Lower leg skin (tissue), 4 donors: Measurements from ENCODE around the gene SAMMSON. TPM values are rescaled to one million over a fixed set of nuclear protein-coding genes. Genes with fewer than 3 reads are reported as not detected.

ENCODE experiments used
- DNase-seq, 2 donors: peaks; one replicate each; pipeline ENCODE4 v3.0.0-alpha.2; 2019; ENCODE audit warnings: low spot score in 2 of 2
- H3K4me3 ChIP-seq: fragments of 200-600 bp; sonication (generic); 2 replicates; pipeline ENCODE4 v1.5.1; 2017; ENCODE audit warnings: mild to moderate bottlenecking, low read depth; ENCODE audit not compliant: poor library complexity, severe bottlenecking
- POLR2A ChIP-seq, 2 donors: fragments of 450-650 bp; IDR thresholded peaks; one replicate each; pipeline ENCODE4 v1.6.1; 2016 to 2017; ENCODE audit warnings: antibody characterized with exemption in 2 of 2, mild to moderate bottlenecking in 1 of 2, moderate library complexity in 1 of 2
- WGBS, 2 donors: methylation state at CpG; one replicate each; pipeline ENCODE4 v1.1.5; 2018; 5-methylcytosine and 5-hydroxymethylcytosine counted together
- intact Hi-C: fragments of 100-400 bp; cut with DNase I; formaldehyde crosslinking; loops from one replicate; pipeline ENCODE4 v1.15.0; 2023; ENCODE audit warnings: low total_unique reads
- total RNA-seq, 4 donors: library from RNA; depleted of rRNA; stranded (reverse); fragments of >200 nt; gene quantifications; one replicate each; pipeline ENCODE4 v1.1.0, GENCODE V29; 2016
- TF ChIP-seq, protein P1 (sequence below), 3 donors: fragments of 450-650 bp; IDR thresholded peaks; one replicate each; pipeline ENCODE4 v1.5.1; 2016; ENCODE audit warnings: antibody characterized with exemption in 3 of 3, mild to moderate bottlenecking in 3 of 3, moderate library complexity in 2 of 3

SAMMSON gene
- total RNA-seq, 4 donors from 2014 or later = 0.26 TPM; not detected in 3

GRCh38 chr3:70078778-70079177 is 79.2 kb downstream of the SAMMSON start:
- TF ChIP-seq, protein P1, sequence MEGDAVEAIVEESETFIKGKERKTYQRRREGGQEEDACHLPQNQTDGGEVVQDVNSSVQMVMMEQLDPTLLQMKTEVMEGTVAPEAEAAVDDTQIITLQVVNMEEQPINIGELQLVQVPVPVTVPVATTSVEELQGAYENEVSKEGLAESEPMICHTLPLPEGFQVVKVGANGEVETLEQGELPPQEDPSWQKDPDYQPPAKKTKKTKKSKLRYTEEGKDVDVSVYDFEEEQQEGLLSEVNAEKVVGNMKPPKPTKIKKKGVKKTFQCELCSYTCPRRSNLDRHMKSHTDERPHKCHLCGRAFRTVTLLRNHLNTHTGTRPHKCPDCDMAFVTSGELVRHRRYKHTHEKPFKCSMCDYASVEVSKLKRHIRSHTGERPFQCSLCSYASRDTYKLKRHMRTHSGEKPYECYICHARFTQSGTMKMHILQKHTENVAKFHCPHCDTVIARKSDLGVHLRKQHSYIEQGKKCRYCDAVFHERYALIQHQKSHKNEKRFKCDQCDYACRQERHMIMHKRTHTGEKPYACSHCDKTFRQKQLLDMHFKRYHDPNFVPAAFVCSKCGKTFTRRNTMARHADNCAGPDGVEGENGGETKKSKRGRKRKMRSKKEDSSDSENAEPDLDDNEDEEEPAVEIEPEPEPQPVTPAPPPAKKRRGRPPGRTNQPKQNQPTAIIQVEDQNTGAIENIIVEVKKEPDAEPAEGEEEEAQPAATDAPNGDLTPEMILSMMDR (IDR thresholded peaks at IDR 0.05) = no peak
- no peak for TF ChIP-seq POLR2A (IDR thresholded peaks at IDR 0.05)
- WGBS, 2 donors = 59 to 63% methylated on average over 3 of the region's 3 CpGs
- H3K4me3 ChIP-seq = no peak overlapping the region
- intact Hi-C loops = no loop called here
- no peak for DNase-seq

- TF ChIP-seq, protein P1 (IDR thresholded peaks at IDR 0.05) = no peak
- no peak for TF ChIP-seq POLR2A (IDR thresholded peaks at IDR 0.05)
- no peak overlapping the region for H3K4me3 ChIP-seq
- intact Hi-C loops = no loop called here
- DNase-seq = no peak
Measured at GRCh38 chr3:70085613-70086012, 86.1 kb downstream of the SAMMSON start.

DNA sequence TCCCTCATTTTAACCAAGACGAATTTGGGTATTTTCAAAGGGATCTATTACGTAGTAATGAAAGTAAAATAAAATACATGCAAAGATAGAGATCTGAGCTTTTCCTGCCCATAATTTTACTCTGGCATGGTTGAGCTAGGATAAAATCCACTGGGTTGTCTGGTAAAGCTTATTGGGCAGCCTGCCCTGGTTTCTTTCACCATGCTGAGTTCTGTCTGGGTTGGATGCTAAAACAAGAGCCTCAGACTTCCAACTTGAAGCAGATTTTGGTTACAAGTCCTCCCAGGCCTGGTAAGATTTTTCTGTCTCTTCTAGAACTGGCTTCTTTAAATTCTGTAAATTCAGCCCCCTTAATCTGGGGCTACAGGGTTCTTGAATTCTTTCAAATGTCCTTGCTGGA is 86.8 kb downstream of the SAMMSON start:
- WGBS, 2 donors = 74 to 75% methylated on average over 2 of the region's 2 CpGs
- intact Hi-C loops = no loop called here
- no peak for TF ChIP-seq POLR2A (IDR thresholded peaks at IDR 0.05)
- TF ChIP-seq, protein P1 (IDR thresholded peaks at IDR 0.05) = no peak
- no peak for DNase-seq
- no peak overlapping the region for H3K4me3 ChIP-seq

DNA sequence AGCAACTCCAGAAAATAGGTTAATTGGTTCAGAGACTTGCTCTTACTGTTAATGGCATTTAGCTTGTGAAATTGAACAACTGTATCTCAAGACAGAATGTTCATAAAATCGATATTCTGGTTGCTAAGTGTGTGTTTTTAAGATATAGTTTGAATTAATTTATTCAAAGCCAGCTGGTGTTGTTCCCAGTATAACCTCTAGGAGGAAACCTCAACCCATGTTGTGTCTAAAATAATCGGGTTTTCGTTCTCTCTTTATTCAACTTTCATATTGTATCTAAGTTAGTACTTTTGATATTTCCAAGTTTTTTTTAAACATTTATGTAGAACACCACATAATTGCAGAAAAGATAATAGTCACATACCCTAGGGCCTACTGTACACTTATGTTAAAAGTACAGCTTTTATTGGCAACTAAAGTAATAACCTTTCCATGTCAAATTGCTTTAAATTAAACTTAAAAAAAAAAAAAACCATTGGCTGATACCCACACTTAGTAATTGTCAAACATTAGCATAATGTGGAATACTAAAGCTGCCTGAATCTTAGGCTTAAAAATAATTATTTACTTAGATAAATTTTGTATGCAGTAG is 90.9 kb downstream of the SAMMSON start:
- WGBS, 2 donors = 6 to 11% methylated on average over 3 of the region's 3 CpGs
- TF ChIP-seq, protein P1 (IDR thresholded peaks at IDR 0.05) = no peak
- no peak for TF ChIP-seq POLR2A (IDR thresholded peaks at IDR 0.05)
- no peak for DNase-seq
- intact Hi-C loops = no loop called here
- H3K4me3 ChIP-seq = no peak overlapping the region

- no peak for DNase-seq
- H3K4me3 ChIP-seq = no peak overlapping the region
- 84 to 85% methylated on average over 3 of the region's 3 CpGs for WGBS, 2 donors
- intact Hi-C loops = no loop called here
- TF ChIP-seq, protein P1 (IDR thresholded peaks at IDR 0.05) = no peak
- no peak for TF ChIP-seq POLR2A (IDR thresholded peaks at IDR 0.05)
Measured at GRCh38 chr3:70094197-70094596, 94.7 kb downstream of the SAMMSON start.

DNA sequence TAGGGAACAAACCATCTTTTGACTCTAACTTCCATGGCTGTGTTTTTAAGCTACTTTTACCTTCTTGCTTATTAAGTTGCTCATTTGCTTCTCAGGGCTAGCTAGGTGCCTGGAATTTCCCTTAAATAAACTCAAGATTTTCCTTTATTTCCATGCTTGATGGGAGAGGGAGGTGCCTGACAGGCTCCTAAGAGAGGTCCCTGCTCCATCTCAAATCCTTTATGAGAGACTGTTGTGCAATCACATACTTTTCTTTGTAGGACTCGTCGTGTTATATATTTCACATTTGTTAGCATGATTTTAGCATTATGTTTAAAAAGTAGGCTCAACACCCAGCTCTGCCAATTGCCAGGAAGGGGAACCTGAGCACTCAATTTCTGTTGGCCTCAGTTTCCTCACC is 95.7 kb downstream of the SAMMSON start:
- no peak for DNase-seq
- WGBS, 2 donors = 71% methylated on average over 2 of the region's 2 CpGs
- intact Hi-C loops = no loop called here
- H3K4me3 ChIP-seq = no peak overlapping the region
- TF ChIP-seq, protein P1 (IDR thresholded peaks at IDR 0.05) = no peak
- no peak for TF ChIP-seq POLR2A (IDR thresholded peaks at IDR 0.05)
